ENCODE measurements around the gene PVALB. TPM values are rescaled to one million over a fixed set of nuclear protein-coding genes. Genes with fewer than 3 reads are reported as not detected.

PVALB gene
- total and polyA plus RNA-seq, 2 experiments from 2014 or later = not detected

GRCh38 chr22:36831717-36832116, 14.9 kb upstream of the PVALB start:
- DNase-seq (ENCODE audit: low read depth in 1 of 2, low spot score in 1 of 2) = no peak
- Histone ChIP-seq H3K9me3 (ENCODE audit: low read depth) (no peaks in the 10 kb centered on the region), H3K27me3 (peaks cover 5% of the 10 kb centered on the region), H3K27ac (no peak overlapping the region), H3K4me3 (no peak overlapping the region), H3K4me1 (ENCODE audit: low read depth) (no peaks in the 10 kb centered on the region), H3K36me3 (no peaks in the 10 kb centered on the region)
- no peak for TF ChIP-seq CTCF (IDR thresholded peaks at IDR 0.05; ENCODE audit: low read depth, low read length)

- Histone ChIP-seq H3K9me3 (ENCODE audit: low read depth) (no peaks in the 10 kb centered on the region), H3K27me3 (peaks cover 5% of the 10 kb centered on the region), H3K36me3 (no peaks in the 10 kb centered on the region), H3K4me3 (no peak overlapping the region), H3K27ac (no peak overlapping the region), H3K4me1 (ENCODE audit: low read depth) (no peaks in the 10 kb centered on the region)
- DNase-seq (ENCODE audit: low read depth in 1 of 2, low spot score in 1 of 2) = no peak
- no peak for TF ChIP-seq CTCF (IDR thresholded peaks at IDR 0.05; ENCODE audit: low read depth, low read length)
Observed at GRCh38 chr22:36831206-36831605, 14.4 kb upstream of the PVALB start.

GRCh38 chr22:36830601-36831000, 13.8 kb upstream of the PVALB start:
- DNase-seq (ENCODE audit: low read depth in 1 of 2, low spot score in 1 of 2) = no peak
- no peak for TF ChIP-seq CTCF (IDR thresholded peaks at IDR 0.05; ENCODE audit: low read depth, low read length)
- Histone ChIP-seq H3K36me3 (no peaks in the 10 kb centered on the region), H3K9me3 (ENCODE audit: low read depth) (no peaks in the 10 kb centered on the region), H3K4me3 (no peak overlapping the region), H3K27ac (no peak overlapping the region), H3K4me1 (ENCODE audit: low read depth) (no peaks in the 10 kb centered on the region), H3K27me3 (peaks cover 5% of the 10 kb centered on the region)

- Histone ChIP-seq H3K36me3 (no peaks in the 10 kb centered on the region), H3K27ac (no peak overlapping the region), H3K4me1 (ENCODE audit: low read depth) (no peaks in the 10 kb centered on the region), H3K4me3 (no peak overlapping the region), H3K9me3 (ENCODE audit: low read depth) (no peaks in the 10 kb centered on the region), H3K27me3 (peaks cover 5% of the 10 kb centered on the region)
- TF ChIP-seq CTCF (IDR thresholded peaks at IDR 0.05; ENCODE audit: low read depth, low read length) = no peak
- no peak for DNase-seq (ENCODE audit: low read depth in 1 of 2, low spot score in 1 of 2)
Observed at GRCh38 chr22:36829370-36830002, 12.7 kb upstream of the PVALB start.

GRCh38 chr22:36828815-36829214, 12.0 kb upstream of the PVALB start:
- Histone ChIP-seq H3K27me3 (peaks cover 5% of the 10 kb centered on the region), H3K9me3 (ENCODE audit: low read depth) (no peaks in the 10 kb centered on the region), H3K36me3 (no peaks in the 10 kb centered on the region), H3K4me1 (ENCODE audit: low read depth) (no peaks in the 10 kb centered on the region), H3K27ac (no peak overlapping the region), H3K4me3 (no peak overlapping the region)
- TF ChIP-seq CTCF (IDR thresholded peaks at IDR 0.05; ENCODE audit: low read depth, low read length) = no peak
- DNase-seq (ENCODE audit: low read depth in 1 of 2, low spot score in 1 of 2) = no peak

All from cardiac muscle cell (in vitro differentiated cells and primary cell).